HCT116 (cell line): ENCODE results near the gene RCSD1.

ENCODE experiments used
- CTCF ChIP-seq, 3 experiments: fragments of 200-600 bp in 1 of 3; sonication (generic) in 1 of 3; IDR thresholded peaks in 2 of 3; conservative IDR thresholded peaks in 1 of 3; 2 replicates each; pipeline ENCODE4 v1.5.1; 2012 to 2017; ENCODE audit warnings: low read depth in 2 of 3, low read length in 2 of 3, antibody characterized with exemption in 1 of 3, borderline replicate concordance in 1 of 3, control low read depth in 1 of 3, mild to moderate bottlenecking in 1 of 3, mixed read lengths in 1 of 3, mixed run types in 1 of 3, moderate library complexity in 1 of 3; ENCODE audit not compliant: insufficient read depth in 1 of 3
- POLR2A ChIP-seq: IDR thresholded peaks from 2 replicates; pipeline ENCODE4 v1.7.0; 2011; ENCODE audit warnings: borderline replicate concordance; ENCODE audit not compliant: insufficient read depth, insufficient read length; ENCODE audit errors: extremely low read depth

- TF ChIP-seq POLR2A (no peak), CTCF (IDR thresholded peaks at IDR 0.05 in 2 of 3, conservative IDR thresholded peaks at IDR 0.05 in 1 of 3; ENCODE audit: borderline replicate concordance in 1 of 3, insufficient read depth in 1 of 3, low read depth in 2 of 3, low read length in 2 of 3) (no peak)
These were observed 2.5 kb upstream of the RCSD1 start for GRCh38 chr1:167627615-167627864.
